GM18526 (cell line): ENCODE measurements around the gene ABCB9.

Source experiments
- POLR2A ChIP-seq: IDR thresholded peaks from 3 replicates; pipeline ENCODE4 v1.6.1; 2011; ENCODE audit not compliant: insufficient read length; ENCODE audit errors: extremely low read depth

ABCB9 gene

GRCh38 chr12:122964439-122965257, 1.6 kb downstream of the ABCB9 start:
- TF ChIP-seq POLR2A, result no peak

DNA sequence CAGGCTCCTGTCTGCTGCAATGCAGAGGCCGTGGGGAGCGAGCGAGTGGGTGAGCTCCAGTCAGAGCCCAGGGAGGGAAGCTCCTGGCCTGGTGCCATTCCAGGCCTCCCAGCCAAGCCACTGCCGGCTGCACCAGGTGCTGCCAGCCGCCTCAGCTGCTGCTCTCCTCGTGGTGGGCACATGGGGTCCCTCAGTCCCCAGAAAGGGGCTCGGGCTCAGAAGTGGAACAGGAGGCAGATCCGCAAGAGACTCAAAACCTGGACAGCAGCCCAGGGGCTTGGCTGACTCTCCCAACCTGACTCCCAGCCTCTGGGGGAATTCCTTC, 2.4 kb downstream of the ABCB9 start:
- TF ChIP-seq POLR2A, result no peak

DNA sequence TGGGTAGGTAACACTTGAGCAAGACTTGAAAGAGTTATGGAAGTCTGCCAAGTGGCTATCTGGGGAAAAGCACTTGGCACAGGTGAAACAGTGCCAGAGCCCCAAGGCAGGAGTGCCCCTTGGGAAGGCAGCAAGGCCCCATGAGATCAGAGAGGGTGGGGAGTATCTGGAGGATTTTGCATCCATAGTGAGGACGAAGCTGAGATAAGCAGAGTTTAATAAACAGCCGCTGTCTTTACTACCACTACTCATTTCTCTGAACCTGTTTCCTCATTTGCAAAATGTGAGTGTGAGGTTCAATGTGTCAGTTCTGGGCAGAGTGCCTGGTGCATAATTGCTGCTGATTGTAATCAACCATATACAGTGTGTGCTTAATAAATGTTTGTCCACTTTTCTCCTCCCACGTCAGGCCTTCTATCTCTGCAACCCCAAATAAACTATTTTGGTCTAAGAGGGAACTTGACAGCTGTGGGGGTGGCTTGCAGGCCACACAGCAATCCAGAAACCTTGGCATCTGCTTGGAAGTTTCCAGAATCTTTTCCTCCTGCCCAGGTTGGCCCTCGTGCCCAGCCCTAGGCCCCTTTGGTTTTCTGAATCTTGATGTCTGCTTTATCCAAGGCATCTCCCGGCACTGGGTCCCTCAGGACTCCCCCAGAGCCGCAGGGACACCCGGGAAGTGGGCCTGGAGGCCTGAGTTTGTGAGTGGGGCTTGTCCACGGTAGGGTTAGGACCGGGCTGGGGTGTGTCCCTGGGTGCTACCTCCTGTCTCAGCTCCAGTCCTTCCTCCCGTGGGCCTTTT, 4.5 kb downstream of the ABCB9 start:
- TF ChIP-seq POLR2A, result no peak

- TF ChIP-seq POLR2A, result no peak
Measured at GRCh38 chr12:122960193-122960569, 6.1 kb downstream of the ABCB9 start.

GRCh38 chr12:122959566-122960192, 6.6 kb downstream of the ABCB9 start:
- TF ChIP-seq POLR2A, result no peak

DNA sequence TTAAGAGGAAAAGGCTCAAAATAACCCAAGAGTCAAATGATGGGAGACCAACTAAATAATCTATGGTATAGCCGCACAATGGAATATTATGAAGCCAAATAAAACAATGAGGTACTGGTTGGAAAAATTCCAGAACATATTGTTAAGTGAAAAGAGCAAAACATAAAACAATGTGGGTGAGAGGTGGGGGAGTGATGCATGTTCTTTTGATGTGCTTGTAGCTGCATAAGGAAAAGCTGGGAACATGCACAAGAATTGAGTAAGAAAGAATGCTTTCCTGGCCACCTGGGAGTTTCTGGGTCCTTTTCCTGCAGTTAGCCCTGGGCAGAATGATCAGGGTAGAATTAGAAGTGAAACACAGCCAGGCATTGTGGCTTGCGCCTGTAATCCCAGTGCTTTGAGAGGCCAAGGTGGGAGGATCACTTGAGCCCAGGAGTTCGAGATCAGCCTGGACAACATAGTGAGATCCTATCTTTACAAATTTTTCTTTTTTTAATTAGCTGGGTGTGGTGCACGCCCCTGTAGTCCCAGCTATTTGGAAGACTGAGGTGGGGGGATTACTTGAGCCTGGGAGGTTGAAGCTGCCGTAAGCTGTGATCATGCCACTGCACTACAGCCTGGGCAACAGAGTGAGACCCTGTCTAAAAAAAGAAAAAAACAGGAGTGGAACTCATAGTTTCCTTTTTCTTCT, 7.9 kb downstream of the ABCB9 start:
- TF ChIP-seq POLR2A, result no peak

GRCh38 chr12:122956035-122956434, 10.2 kb downstream of the ABCB9 start:
- no peak for TF ChIP-seq POLR2A

- no peak for TF ChIP-seq POLR2A
Measured at GRCh38 chr12:122955156-122955555, 11.1 kb downstream of the ABCB9 start.

GRCh38 chr12:122951979-122952892, 14.0 kb downstream of the ABCB9 start:
- TF ChIP-seq POLR2A, result no peak

GRCh38 chr12:122951406-122951805, 14.9 kb downstream of the ABCB9 start:
- TF ChIP-seq POLR2A, result no peak

GRCh38 chr12:122949816-122950675, 16.2 kb downstream of the ABCB9 start:
- TF ChIP-seq POLR2A, result no peak

DNA sequence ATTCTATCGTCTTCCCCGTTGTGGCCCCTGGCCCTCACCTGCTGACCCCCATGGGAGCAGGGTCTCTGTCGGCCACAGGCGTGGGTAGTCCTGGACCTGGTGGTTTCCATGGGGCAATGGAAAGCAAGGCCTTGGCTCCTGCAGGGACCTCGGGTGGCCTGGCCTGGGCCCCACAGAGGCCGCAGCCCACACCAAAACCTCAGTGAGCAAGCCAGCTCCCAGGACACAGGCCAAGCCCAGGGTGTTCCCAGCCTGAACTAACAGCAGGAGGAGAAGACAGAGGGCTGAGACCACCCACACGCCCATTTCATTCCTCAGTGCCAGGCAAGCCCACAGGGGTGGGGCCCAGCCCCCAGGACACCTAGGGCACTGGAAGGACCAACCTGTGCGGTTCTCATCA, 16.9 kb downstream of the ABCB9 start:
- TF ChIP-seq POLR2A, result no peak

- no peak for TF ChIP-seq POLR2A
Measured at GRCh38 chr12:122948605-122949004, 17.7 kb downstream of the ABCB9 start.
